A673 (cell line): Measurements from ENCODE around the gene CMC2. TPM values are rescaled to one million over a fixed set of nuclear protein-coding genes. Genes with fewer than 3 reads are reported as not detected.

Experiments used
- BruUV-seq: library from RNA; stranded (reverse); fragments of 400-500 nt; replicated peaks from 2 replicates; lab custom pipeline; 2021; lab: Mats Ljungman, UMichigan
- CTCF ChIA-PET: fragments of 300-600 bp; sonication (Branson Sonifier 250); formaldehyde crosslinking; loops from one replicate; lab custom pipeline; 2022; ENCODE audit warnings: antibody characterized with exemption; lab: Charles Lee
- POLR2A ChIA-PET: fragments of 300-600 bp; sonication (Branson Sonifier 250); formaldehyde crosslinking; loops from one replicate; lab custom pipeline; 2022; ENCODE audit warnings: antibody characterized with exemption; ENCODE audit not compliant: low non-redundant PET; lab: Charles Lee
- DNase-seq: peaks from one replicate; pipeline ENCODE4 v3.0.0-alpha.2; 2015; ENCODE audit warnings: low spot score
- H3K27ac ChIP-seq: fragments of 200-600 bp; sonication (generic); 2 replicates; pipeline ENCODE4 v1.5.1; 2016; ENCODE audit warnings: mixed run types, low read depth, mild to moderate bottlenecking, mixed read lengths, antibody characterized with exemption, low read length; ENCODE audit not compliant: poor library complexity, severe bottlenecking
- H3K27me3 ChIP-seq: fragments of 200-600 bp; sonication (generic); replicated peaks from 2 replicates; pipeline ENCODE4 v1.6.1; 2017; ENCODE audit warnings: mixed run types, low read depth, mild to moderate bottlenecking, mixed read lengths, antibody characterized with exemption, low read length; ENCODE audit not compliant: insufficient read depth, poor library complexity
- H3K36me3 ChIP-seq: fragments of 200-600 bp; sonication (generic); 2 replicates; pipeline ENCODE4 v1.6.1; 2016; ENCODE audit warnings: mixed run types, mild to moderate bottlenecking, mixed read lengths, antibody characterized with exemption, low read length; ENCODE audit not compliant: insufficient read depth, poor library complexity, severe bottlenecking
- H3K4me1 ChIP-seq: fragments of 200-600 bp; sonication (generic); 2 replicates; pipeline ENCODE4 v1.6.1; 2017; ENCODE audit warnings: mixed run types, mild to moderate bottlenecking, mixed read lengths, antibody characterized with exemption, low read length; ENCODE audit not compliant: insufficient read depth, poor library complexity, severe bottlenecking
- H3K4me3 ChIP-seq: fragments of 200-600 bp; sonication (generic); 2 replicates; pipeline ENCODE4 v1.5.1; 2016; ENCODE audit warnings: low read depth, mixed run types, mild to moderate bottlenecking, mixed read lengths, low read length; ENCODE audit not compliant: poor library complexity, severe bottlenecking
- H3K9me3 ChIP-seq: fragments of 200-600 bp; sonication (generic); 2 replicates; pipeline ENCODE4 v1.6.1; 2016; ENCODE audit warnings: mixed run types, low read depth, mild to moderate bottlenecking, mixed read lengths, antibody characterized with exemption, low read length; ENCODE audit not compliant: poor library complexity, severe bottlenecking
- EZH2 ChIP-seq: fragments of 200-600 bp; sonication (generic); IDR thresholded peaks from 2 replicates; pipeline ENCODE4 v1.6.1; 2017; ENCODE audit warnings: borderline replicate concordance, low read depth, mild to moderate bottlenecking, mixed read lengths, antibody characterized with exemption, low read length; ENCODE audit not compliant: poor library complexity, severe bottlenecking
- intact Hi-C: fragments of 100-400 bp; cut with micrococcal nuclease; formaldehyde crosslinking; loops from one replicate; pipeline ENCODE4 v1.10.0; 2022; ENCODE audit not compliant: unreplicated experiment
- total RNA-seq: library from RNA; stranded (reverse); gene quantifications from 2 replicates; pipeline ENCODE4 v1.2.3, GENCODE V29; 2021
- TF ChIP-seq, protein P1 (sequence below): fragments of 300-800, 200-600 bp; sonication (generic); conservative IDR thresholded peaks from 2 replicates; pipeline ENCODE4 v1.5.1; 2017; ENCODE audit warnings: low read depth, mild to moderate bottlenecking, antibody characterized with exemption, low read length, moderate library complexity, mixed read lengths

Gene CMC2
- total RNA-seq, 1 experiment from 2014 or later: 129 TPM

DNA sequence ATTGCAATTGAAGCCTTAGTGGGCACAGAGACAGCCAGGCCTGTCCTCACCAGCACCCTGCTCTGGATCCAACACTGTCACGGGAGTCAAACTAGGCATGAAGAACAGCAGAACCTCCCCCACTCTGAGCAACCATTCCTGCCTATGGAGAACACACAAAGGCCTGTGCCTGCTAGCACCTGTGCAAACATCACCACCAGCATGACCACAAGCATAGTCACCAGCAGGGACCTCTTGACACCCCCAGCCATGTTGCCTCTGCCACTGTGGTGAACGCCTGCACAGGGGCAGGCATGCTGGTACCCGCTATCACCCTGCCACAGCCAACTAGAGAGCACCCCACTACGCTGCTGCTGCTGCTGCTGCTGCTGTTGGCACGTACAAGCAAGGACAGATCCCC, 51.7 kb downstream of the CMC2 start:
- Histone ChIP-seq H3K4me3 (no peak overlapping the region), H3K36me3 (no peaks in the 10 kb centered on the region), H3K27ac (no peak overlapping the region), H3K9me3 (peaks cover 16% of the 10 kb centered on the region), H3K4me1 (no peaks in the 10 kb centered on the region), H3K27me3 (no peaks in the 10 kb centered on the region)
- intact Hi-C loops: no loop called here
- ChIA-PET CTCF (no interaction called here), POLR2A (no interaction called here)
- TF ChIP-seq, protein P1, sequence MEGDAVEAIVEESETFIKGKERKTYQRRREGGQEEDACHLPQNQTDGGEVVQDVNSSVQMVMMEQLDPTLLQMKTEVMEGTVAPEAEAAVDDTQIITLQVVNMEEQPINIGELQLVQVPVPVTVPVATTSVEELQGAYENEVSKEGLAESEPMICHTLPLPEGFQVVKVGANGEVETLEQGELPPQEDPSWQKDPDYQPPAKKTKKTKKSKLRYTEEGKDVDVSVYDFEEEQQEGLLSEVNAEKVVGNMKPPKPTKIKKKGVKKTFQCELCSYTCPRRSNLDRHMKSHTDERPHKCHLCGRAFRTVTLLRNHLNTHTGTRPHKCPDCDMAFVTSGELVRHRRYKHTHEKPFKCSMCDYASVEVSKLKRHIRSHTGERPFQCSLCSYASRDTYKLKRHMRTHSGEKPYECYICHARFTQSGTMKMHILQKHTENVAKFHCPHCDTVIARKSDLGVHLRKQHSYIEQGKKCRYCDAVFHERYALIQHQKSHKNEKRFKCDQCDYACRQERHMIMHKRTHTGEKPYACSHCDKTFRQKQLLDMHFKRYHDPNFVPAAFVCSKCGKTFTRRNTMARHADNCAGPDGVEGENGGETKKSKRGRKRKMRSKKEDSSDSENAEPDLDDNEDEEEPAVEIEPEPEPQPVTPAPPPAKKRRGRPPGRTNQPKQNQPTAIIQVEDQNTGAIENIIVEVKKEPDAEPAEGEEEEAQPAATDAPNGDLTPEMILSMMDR: no peak
- TF ChIP-seq EZH2: no peak
- BruUV-seq: no TSS peak
- DNase-seq: no peak

DNA sequence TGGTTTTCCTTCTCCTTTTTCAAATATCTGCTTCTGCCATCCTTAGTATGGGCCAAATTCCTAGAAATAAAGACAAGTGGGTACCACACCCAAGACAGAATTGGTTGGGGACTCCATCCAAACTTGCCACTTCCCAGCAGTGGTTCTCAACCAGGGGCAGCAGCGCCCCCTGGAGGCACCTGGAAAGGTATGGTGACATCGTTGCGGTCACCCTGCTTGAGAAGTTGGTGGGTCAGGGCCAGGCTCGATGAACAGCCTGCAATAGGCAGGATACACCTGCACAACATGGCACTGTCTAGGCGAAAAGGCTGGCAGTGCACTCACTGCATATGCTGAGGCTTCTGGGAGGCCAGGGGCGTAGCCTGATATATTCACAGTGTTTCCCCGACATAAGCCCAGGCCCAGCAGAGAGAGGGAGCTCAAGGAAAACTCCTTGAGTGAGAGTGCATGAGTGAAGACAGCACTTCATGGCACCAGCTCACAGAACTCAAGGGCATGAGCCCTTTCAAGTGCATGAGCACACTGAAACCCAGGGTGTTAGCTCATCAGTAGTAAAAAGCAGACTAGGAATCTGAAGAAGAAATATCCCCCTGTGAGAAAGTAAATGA, 57.7 kb downstream of the CMC2 start:
- DNase-seq: peak; percentile 72
- ChIA-PET POLR2A (interaction anchor here (0.6 kb wide), 1 partner anchor 19 kb away, joined by 3 read pairs; no protein-coding TSS in a partner anchor), CTCF (interaction anchor here (0.5 to 1.1 kb wide), 3 partner anchors 9 to 421 kb away, joined by 4 to 5 read pairs (median 5); no protein-coding TSS in a partner anchor)
- no peak overlapping the region for H3K27ac ChIP-seq
- no peaks in the 10 kb centered on the region for H3K36me3 ChIP-seq
- no peak for TF ChIP-seq EZH2
- TF ChIP-seq, protein P1: peak; percentile 88
- H3K4me3 ChIP-seq: no peak overlapping the region
- no peaks in the 10 kb centered on the region for H3K9me3 ChIP-seq
- intact Hi-C loops: no loop called here
- H3K4me1 ChIP-seq: no peaks in the 10 kb centered on the region
- no peaks in the 10 kb centered on the region for H3K27me3 ChIP-seq
- BruUV-seq: no TSS peak

DNA sequence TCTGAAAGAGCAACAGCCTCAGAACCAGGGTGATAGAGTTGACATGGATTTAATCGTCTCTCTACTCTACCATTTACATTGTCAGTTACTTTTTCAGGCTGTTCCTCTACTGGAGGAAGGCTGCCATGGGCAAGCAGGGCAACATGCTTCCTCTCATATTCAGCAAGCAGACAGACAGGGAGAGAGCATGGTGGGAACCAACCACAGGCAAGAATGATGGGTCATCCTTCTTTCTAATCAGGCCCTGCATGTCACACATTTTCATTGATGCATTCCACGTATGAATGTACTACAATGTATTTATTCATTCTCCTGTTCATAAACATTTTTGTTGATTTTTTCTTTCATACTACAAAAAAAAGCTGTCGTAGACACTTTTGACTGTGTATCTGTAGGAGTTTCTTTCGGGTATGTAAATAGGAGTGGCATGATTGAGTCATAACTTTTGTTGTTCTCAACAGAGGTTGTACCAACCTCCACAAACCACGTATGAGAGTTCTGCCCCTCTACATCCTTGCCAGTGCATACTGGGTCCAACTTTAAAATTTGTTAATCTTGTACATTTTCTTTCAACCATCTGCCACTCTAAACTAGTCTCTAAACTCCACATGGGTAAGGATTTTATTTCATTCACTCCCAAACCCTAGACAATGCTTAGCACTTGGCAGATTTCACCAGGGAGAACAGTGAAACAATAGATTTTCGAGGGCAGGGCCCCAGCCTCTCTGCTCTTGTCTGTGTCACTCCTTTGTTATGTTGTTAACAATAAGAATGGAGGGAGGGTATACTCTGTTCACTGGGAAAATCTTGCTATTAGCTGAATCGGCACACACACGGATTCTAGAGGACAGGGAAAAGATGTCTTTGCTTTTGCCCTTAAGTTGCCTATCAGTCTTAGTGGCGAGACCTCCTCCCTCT, 58.7 kb downstream of the CMC2 start:
- TF ChIP-seq, protein P1: no peak
- TF ChIP-seq EZH2: no peak
- no peak overlapping the region for H3K4me3 ChIP-seq
- intact Hi-C loops: no loop called here
- no peak for DNase-seq
- H3K27me3 ChIP-seq: no peaks in the 10 kb centered on the region
- no peak overlapping the region for H3K27ac ChIP-seq
- BruUV-seq: no TSS peak
- no peaks in the 10 kb centered on the region for H3K9me3 ChIP-seq
- ChIA-PET POLR2A (interaction anchor here (0.6 kb wide), 1 partner anchor 18 kb away, joined by 3 read pairs; no protein-coding TSS in a partner anchor), CTCF (interaction anchor here (0.5 kb wide), 1 partner anchor 22 kb away, joined by 3 read pairs; no protein-coding TSS in a partner anchor)
- no peaks in the 10 kb centered on the region for H3K4me1 ChIP-seq
- H3K36me3 ChIP-seq: no peaks in the 10 kb centered on the region
